Liver (tissue), 9 donors: ENCODE results near the gene TSHB. TPM values are rescaled to one million over a fixed set of nuclear protein-coding genes. Genes with fewer than 3 reads are reported as not detected.

Experiments used
- DNase-seq: peaks from one replicate; pipeline ENCODE4 v3.0.0-alpha.2; 2017; ENCODE audit warnings: low spot score
- H3K27ac ChIP-seq, 2 donors: one replicate each; pipeline ENCODE4 v1.7.0; 2013; ENCODE audit warnings: inconsistent platforms in 2 of 2, low read length in 2 of 2, control low read depth in 1 of 2, low read depth in 1 of 2, mild to moderate bottlenecking in 1 of 2
- H3K27me3 ChIP-seq, 4 donors: one replicate each; pipeline versions ENCODE4 v1.6.1 to v1.7.0; 2013; ENCODE audit warnings: low read length in 3 of 4, inconsistent platforms in 1 of 4, mild to moderate bottlenecking in 1 of 4, moderate library complexity in 1 of 4; ENCODE audit not compliant: control insufficient read depth in 4 of 4, insufficient read depth in 4 of 4
- H3K36me3 ChIP-seq, 4 donors: one replicate each; pipeline versions ENCODE4 v1.6.1 to v1.7.0; 2013; ENCODE audit warnings: low read length in 3 of 4, mild to moderate bottlenecking in 3 of 4, low read depth in 1 of 4, moderate library complexity in 1 of 4; ENCODE audit not compliant: control insufficient read depth in 4 of 4, insufficient read depth in 3 of 4
- H3K4me1 ChIP-seq, 4 donors: one replicate each; pipeline versions ENCODE4 v1.6.1 to v1.7.0; 2013; ENCODE audit warnings: low read length in 3 of 4, mild to moderate bottlenecking in 3 of 4, moderate library complexity in 1 of 4; ENCODE audit not compliant: control insufficient read depth in 4 of 4, insufficient read depth in 4 of 4
- H3K4me3 ChIP-seq, 3 donors: one replicate each; pipeline versions ENCODE4 v1.6.1 to v1.7.0; 2013; ENCODE audit warnings: low read length in 3 of 3, control low read depth in 1 of 3, low read depth in 1 of 3, mild to moderate bottlenecking in 1 of 3
- H3K9ac ChIP-seq, 2 donors: one replicate each; pipeline ENCODE4 v1.7.0; 2013; ENCODE audit warnings: low read length in 2 of 2, mild to moderate bottlenecking in 2 of 2, moderate library complexity in 2 of 2, control low read depth in 1 of 2, low read depth in 1 of 2
- H3K9me3 ChIP-seq, 4 donors: one replicate each; pipeline versions ENCODE4 v1.6.1 to v1.7.0; 2013; ENCODE audit warnings: low read length in 3 of 4; ENCODE audit not compliant: control insufficient read depth in 4 of 4
- ATF3 ChIP-seq: IDR thresholded peaks from 2 replicates; pipeline ENCODE4 v1.6.1; 2016; ENCODE audit warnings: antibody characterized with exemption
- EGR1 ChIP-seq, 2 donors: IDR thresholded peaks; 2 replicates each; pipeline ENCODE4 v1.6.1; 2016 to 2018; ENCODE audit warnings: antibody characterized with exemption in 2 of 2, low read depth in 2 of 2
- FOXA1 ChIP-seq: IDR thresholded peaks from 2 replicates; pipeline ENCODE4 v1.6.1; 2016; ENCODE audit warnings: antibody characterized with exemption
- GABPA ChIP-seq, 2 donors: IDR thresholded peaks in 1 of 2; conservative IDR thresholded peaks in 1 of 2; 2 replicates each; pipeline ENCODE4 v1.6.1; 2016; ENCODE audit warnings: antibody characterized with exemption in 2 of 2, mild to moderate bottlenecking in 1 of 2, moderate library complexity in 1 of 2
- HNF4A ChIP-seq, 2 donors: conservative IDR thresholded peaks; 2 replicates each; pipeline ENCODE4 v1.6.1; 2016; ENCODE audit warnings: antibody characterized with exemption in 2 of 2, mild to moderate bottlenecking in 2 of 2
- HNF4G ChIP-seq: IDR thresholded peaks from 2 replicates; pipeline ENCODE4 v1.6.1; 2016; ENCODE audit warnings: antibody characterized with exemption
- MAX ChIP-seq: IDR thresholded peaks from 2 replicates; pipeline ENCODE4 v1.6.1; 2016; ENCODE audit warnings: antibody characterized with exemption
- NR2F2 ChIP-seq: IDR thresholded peaks from 2 replicates; pipeline ENCODE4 v1.6.1; 2016; ENCODE audit warnings: antibody characterized with exemption
- RAD21 ChIP-seq, 2 donors: IDR thresholded peaks; 2 replicates each; pipeline ENCODE4 v1.6.1; 2016; ENCODE audit warnings: antibody characterized with exemption in 2 of 2, mild to moderate bottlenecking in 2 of 2
- REST ChIP-seq: IDR thresholded peaks from 2 replicates; pipeline ENCODE4 v1.6.1; 2016; ENCODE audit warnings: antibody characterized with exemption, mild to moderate bottlenecking
- RXRA ChIP-seq, 2 donors: IDR thresholded peaks; 2 replicates each; pipeline ENCODE4 v1.6.1; 2017 to 2018; ENCODE audit warnings: antibody characterized with exemption in 2 of 2, mild to moderate bottlenecking in 1 of 2
- SP1 ChIP-seq: IDR thresholded peaks from 2 replicates; pipeline ENCODE4 v1.6.1; 2018; ENCODE audit warnings: antibody characterized with exemption, mild to moderate bottlenecking
- TAF1 ChIP-seq: conservative IDR thresholded peaks from 2 replicates; pipeline ENCODE4 v1.6.1; 2016; ENCODE audit warnings: antibody characterized with exemption, mild to moderate bottlenecking
- YY1 ChIP-seq: IDR thresholded peaks from 2 replicates; pipeline ENCODE4 v1.6.1; 2016; ENCODE audit warnings: antibody characterized with exemption, mild to moderate bottlenecking
- WGBS: extraction: QIAGEN DNeasy Blood & Tissue Kit; methylation state at CpG from one replicate; pipeline ENCODE4 v1.1.7; 2013; 5-methylcytosine and 5-hydroxymethylcytosine counted together
- polyA plus RNA-seq, 2 donors: library from polyadenylated mRNA; stranded (reverse) in 1 of 2; unstranded in 1 of 2; fragments of 200-250 nt in 1 of 2; fragments of >200 nt in 1 of 2; fragmentation: Nextera tagmentation in 1 of 2; extraction: Ambion mirVana in 1 of 2; gene quantifications; one replicate each; pipeline versions ENCODE4 v1.2.1 to v1.2.3, GENCODE V29; 2013 to 2015
- total RNA-seq, 2 donors: library from RNA; depleted of rRNA; stranded (reverse); fragments of >200 nt; gene quantifications; one replicate each; pipeline ENCODE4 v1.2.3, GENCODE V29; 2014
- TF ChIP-seq, protein P1 (sequence below): fragments of 150-350 bp; IDR thresholded peaks from 2 replicates; pipeline ENCODE4 v1.5.1; 2017; ENCODE audit warnings: improper control_type of control experiment, low read depth, low read length; ENCODE audit not compliant: missing input control
- TF ChIP-seq, protein P2 (sequence below): IDR thresholded peaks from 2 replicates; pipeline ENCODE4 v1.6.1; 2016; ENCODE audit warnings: antibody characterized with exemption
- donor health status: healthy.
- donor health status: healthy.
- donor health status: healthy.
- donor health status: healthy.
- donor health status: healthy.

TSHB gene
- total and polyA plus RNA-seq, 4 donors: not detected

DNA sequence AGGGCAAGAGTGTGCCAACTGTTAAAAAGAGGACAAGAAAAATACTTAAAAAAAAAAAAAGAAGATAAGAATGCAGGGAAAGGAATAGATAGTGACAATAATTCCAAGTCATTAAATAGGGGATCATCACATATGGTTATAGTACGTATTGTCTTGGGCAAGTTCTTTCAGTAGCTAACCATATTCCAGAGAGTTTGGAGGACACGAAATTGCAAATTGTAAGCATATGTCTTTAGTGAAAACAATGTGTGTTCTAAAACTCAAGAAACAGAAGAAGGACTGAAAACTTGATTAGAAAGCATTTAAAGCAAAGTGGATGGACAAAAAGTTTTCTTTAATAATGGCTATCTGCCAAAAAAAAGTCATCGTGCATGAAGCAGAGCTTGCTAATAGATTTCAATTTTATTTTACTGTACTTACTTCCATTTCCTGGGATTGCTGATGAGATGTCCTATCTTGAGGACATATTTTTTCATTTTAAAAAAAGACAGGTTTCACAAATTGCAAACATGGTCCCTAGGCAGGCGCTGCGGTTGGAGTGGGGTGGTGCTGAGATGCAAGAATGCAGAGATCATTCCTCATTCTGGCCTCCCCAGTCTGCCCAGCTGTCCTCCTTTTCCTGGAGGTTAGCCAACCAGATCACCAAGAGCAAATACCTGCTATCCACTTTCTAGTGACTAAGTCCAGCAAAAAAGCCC, 47.8 kb downstream of the TSHB start (continued):
- TF ChIP-seq REST (no peak), RXRA (IDR thresholded peaks at IDR 0.05) (no peak), SP1 (no peak)

DNA sequence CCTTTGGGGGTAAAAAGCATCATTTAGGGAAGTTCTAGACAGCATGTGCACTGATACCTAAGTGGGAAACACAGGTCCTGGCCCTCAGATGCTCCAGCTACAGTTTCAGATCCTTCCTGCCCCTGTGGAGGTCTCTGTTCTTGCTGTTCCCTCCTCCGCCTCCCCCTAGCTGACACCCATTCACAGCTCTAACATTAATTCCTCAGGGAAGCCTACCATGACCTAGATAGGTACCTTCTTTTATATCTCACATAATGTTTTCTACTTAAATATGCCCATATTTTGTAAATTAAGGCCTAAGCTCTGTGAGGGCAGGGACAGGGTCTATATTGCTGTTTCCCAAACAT, 48.3 kb downstream of the TSHB start:
- H3K9ac ChIP-seq: no peak overlapping the region
- H3K27ac ChIP-seq: no peak overlapping the region
- TF ChIP-seq NR2F2 (no peak), ATF3 (no peak)
- TF ChIP-seq, protein P1, sequence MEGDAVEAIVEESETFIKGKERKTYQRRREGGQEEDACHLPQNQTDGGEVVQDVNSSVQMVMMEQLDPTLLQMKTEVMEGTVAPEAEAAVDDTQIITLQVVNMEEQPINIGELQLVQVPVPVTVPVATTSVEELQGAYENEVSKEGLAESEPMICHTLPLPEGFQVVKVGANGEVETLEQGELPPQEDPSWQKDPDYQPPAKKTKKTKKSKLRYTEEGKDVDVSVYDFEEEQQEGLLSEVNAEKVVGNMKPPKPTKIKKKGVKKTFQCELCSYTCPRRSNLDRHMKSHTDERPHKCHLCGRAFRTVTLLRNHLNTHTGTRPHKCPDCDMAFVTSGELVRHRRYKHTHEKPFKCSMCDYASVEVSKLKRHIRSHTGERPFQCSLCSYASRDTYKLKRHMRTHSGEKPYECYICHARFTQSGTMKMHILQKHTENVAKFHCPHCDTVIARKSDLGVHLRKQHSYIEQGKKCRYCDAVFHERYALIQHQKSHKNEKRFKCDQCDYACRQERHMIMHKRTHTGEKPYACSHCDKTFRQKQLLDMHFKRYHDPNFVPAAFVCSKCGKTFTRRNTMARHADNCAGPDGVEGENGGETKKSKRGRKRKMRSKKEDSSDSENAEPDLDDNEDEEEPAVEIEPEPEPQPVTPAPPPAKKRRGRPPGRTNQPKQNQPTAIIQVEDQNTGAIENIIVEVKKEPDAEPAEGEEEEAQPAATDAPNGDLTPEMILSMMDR: no peak
- TF ChIP-seq, protein P2, sequence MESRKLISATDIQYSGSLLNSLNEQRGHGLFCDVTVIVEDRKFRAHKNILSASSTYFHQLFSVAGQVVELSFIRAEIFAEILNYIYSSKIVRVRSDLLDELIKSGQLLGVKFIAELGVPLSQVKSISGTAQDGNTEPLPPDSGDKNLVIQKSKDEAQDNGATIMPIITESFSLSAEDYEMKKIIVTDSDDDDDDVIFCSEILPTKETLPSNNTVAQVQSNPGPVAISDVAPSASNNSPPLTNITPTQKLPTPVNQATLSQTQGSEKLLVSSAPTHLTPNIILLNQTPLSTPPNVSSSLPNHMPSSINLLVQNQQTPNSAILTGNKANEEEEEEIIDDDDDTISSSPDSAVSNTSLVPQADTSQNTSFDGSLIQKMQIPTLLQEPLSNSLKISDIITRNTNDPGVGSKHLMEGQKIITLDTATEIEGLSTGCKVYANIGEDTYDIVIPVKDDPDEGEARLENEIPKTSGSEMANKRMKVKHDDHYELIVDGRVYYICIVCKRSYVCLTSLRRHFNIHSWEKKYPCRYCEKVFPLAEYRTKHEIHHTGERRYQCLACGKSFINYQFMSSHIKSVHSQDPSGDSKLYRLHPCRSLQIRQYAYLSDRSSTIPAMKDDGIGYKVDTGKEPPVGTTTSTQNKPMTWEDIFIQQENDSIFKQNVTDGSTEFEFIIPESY: no peak
- H3K27me3 ChIP-seq: peaks cover 0 to 4% (median under 1%) of the 10 kb centered on the region in 4 donors
- no peaks in the 10 kb centered on the region for H3K4me1 ChIP-seq
- no peaks in the 10 kb centered on the region for H3K36me3 ChIP-seq
- no peak overlapping the region for H3K4me3 ChIP-seq
- 91% methylated on average over 1 of the region's 1 CpG for WGBS
- no peaks in the 10 kb centered on the region for H3K9me3 ChIP-seq
- DNase-seq: no peak

DNA sequence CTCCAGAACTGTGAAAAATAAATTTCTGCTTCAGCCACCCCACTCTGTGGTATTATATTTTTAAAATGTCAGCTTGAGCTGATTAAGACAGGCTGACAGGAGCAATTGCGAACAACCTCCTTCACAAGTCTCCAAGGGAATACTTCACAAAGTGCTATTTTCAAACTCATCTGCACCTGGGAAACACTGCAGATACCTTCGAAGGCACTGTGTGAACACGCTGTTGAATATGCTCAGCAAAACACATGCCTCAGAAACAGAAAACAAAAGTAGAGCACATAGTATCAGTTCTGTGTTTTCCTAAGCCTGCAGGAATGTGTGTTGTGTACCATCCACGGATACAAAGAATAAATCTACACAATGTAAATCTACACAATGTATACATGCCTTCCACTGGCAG, 49.1 kb downstream of the TSHB start:
- no peak for TF ChIP-seq RAD21 (IDR thresholded peaks at IDR 0.05)
- no peak for TF ChIP-seq YY1
- no peak for TF ChIP-seq RXRA (IDR thresholded peaks at IDR 0.05)
- TF ChIP-seq, protein P2: no peak
- TF ChIP-seq HNF4G: no peak
- TF ChIP-seq, protein P1: no peak
- no peak for TF ChIP-seq TAF1
- no peak for TF ChIP-seq FOXA1
- no peak for TF ChIP-seq MAX
- no peak for TF ChIP-seq EGR1 (IDR thresholded peaks at IDR 0.05; ENCODE audit: low read depth in 2 of 2)
- no peak for TF ChIP-seq ATF3
- TF ChIP-seq GABPA (IDR thresholded peaks at IDR 0.05 in 1 of 2, conservative IDR thresholded peaks at IDR 0.05 in 1 of 2): no peak
- no peak for TF ChIP-seq HNF4A (conservative IDR thresholded peaks at IDR 0.05)
- Histone ChIP-seq H3K4me1 (no peaks in the 10 kb centered on the region), H3K36me3 (no peaks in the 10 kb centered on the region), H3K4me3 (no peak overlapping the region), H3K27me3 (peaks cover 0 to 4% (median under 1%) of the 10 kb centered on the region in 4 donors), H3K9me3 (no peaks in the 10 kb centered on the region), H3K9ac (no peak overlapping the region), H3K27ac (no peak overlapping the region)
- 88% methylated on average over 4 of the region's 4 CpGs for WGBS
- DNase-seq: no peak
